ENCODE results near the gene NTPCR. TPM values are rescaled to one million over a fixed set of nuclear protein-coding genes. Genes with fewer than 3 reads are reported as not detected.

The NTPCR gene
- total RNA-seq, 1 experiment from 2014 or later = 34.2 TPM

- H3K9me2 ChIP-seq (ENCODE audit: insufficient read depth) = no peaks in the 10 kb centered on the region
- no peak overlapping the region for H2AFZ ChIP-seq (ENCODE audit: low read depth, low read length, poor library complexity, severe bottlenecking)
- intact Hi-C loops (cut with micrococcal nuclease) = no loop called here
- no peak for TF ChIP-seq SIN3A (IDR thresholded peaks at IDR 0.05; ENCODE audit: low read depth)
- TF ChIP-seq YY1 (IDR thresholded peaks at IDR 0.05; ENCODE audit: extremely low read depth, insufficient replicate concordance, low read depth, low read length) = no peak
- TF ChIP-seq REST (IDR thresholded peaks at IDR 0.05; ENCODE audit: low read depth) = no peak
- TF ChIP-seq ZFX (IDR thresholded peaks at IDR 0.05) = no peak
- no peak for TF ChIP-seq CBX3 (IDR thresholded peaks at IDR 0.05; ENCODE audit: low read depth)
- TF ChIP-seq EZH2phosphoT487 (IDR thresholded peaks at IDR 0.05; ENCODE audit: borderline replicate concordance) = no peak
- TF ChIP-seq CTCF (IDR thresholded peaks at IDR 0.05 in 2 of 3, conservative IDR thresholded peaks at IDR 0.05 in 1 of 3; ENCODE audit: borderline replicate concordance in 1 of 3, insufficient read depth in 1 of 3, low read depth in 2 of 3, low read length in 2 of 3) = no peak
- no peak for TF ChIP-seq ZNF274 (IDR thresholded peaks at IDR 0.05; ENCODE audit: low read depth, low read length)
- H3K9me3 ChIP-seq (ENCODE audit: control insufficient read depth in 1 of 2, insufficient read depth in 1 of 2, low read depth in 1 of 2, low read length in 2 of 2) = no peaks in the 10 kb centered on the region
- no peaks in the 10 kb centered on the region for H3K27me3 ChIP-seq (ENCODE audit: insufficient read depth, low read length)
- H3K27ac ChIP-seq (ENCODE audit: low read depth, low read length) = no peak overlapping the region
- no peak overlapping the region for H3K4me3 ChIP-seq (replicated peaks in 1 of 2; ENCODE audit: low read depth in 1 of 2, low read length in 2 of 2)
- H3K36me3 ChIP-seq (ENCODE audit: control insufficient read depth in 1 of 2, insufficient read depth in 2 of 2, low read length in 2 of 2) = peaks cover 0 to 2% of the 10 kb centered on the region in 2 experiments; a peak in 1 of 4 replicates
- POLR2A ChIA-PET = no interaction called here
- no peak overlapping the region for H3K4me2 ChIP-seq (ENCODE audit: low read length)
- RAD21 ChIA-PET (ENCODE audit: low non-redundant PET in 1 of 2, low total read pairs in 2 of 2, uncharacterized antibody in 2 of 2, unreplicated experiment in 2 of 2) = no interaction called here
- ATAC-seq (no peak), DNase-seq (ENCODE audit: low read depth, low spot score) (no peak)
- no peaks in the 10 kb centered on the region for H4K20me1 ChIP-seq (ENCODE audit: insufficient read depth)
- 0 out of 2 replicates have a peak, but pooled peaks cover 5% of the 10 kb centered on the region for H3K79me2 ChIP-seq (ENCODE audit: insufficient read depth, low read length)
- H3K4me1 ChIP-seq (ENCODE audit: control insufficient read depth in 1 of 2, insufficient read depth in 2 of 2, low read length in 2 of 2) = no peaks in the 10 kb centered on the region
- CTCF ChIA-PET = no interaction called here
- no TSS peak for BruUV-seq (replicated peaks)
- H3K9ac ChIP-seq (ENCODE audit: low read length) = no peak overlapping the region
These were observed 14.9 kb downstream of the NTPCR start for GRCh38 chr1:232965124-232965911.

Measured in HCT116 (cell line).